Cardiac fibroblast (primary cell): ENCODE results near the gene AZU1.

Experiments used
- DNase-seq, 2 donors: peaks; one replicate each; pipeline versions ENCODE4 v3.0.0 to v3.0.0-alpha.2; 2010; ENCODE audit warnings: low read depth in 2 of 2
- H3K4me3 ChIP-seq, 2 donors: replicated peaks in 1 of 2; 1 replicate in 1 of 2; 2 replicates in 1 of 2; pipeline ENCODE4 v1.5.1; 2011; ENCODE audit warnings: low read depth in 2 of 2, low read length in 2 of 2, mild to moderate bottlenecking in 2 of 2, moderate library complexity in 1 of 2
- TF ChIP-seq, protein P1 (sequence below): IDR thresholded peaks from one replicate; pipeline ENCODE4 v1.5.1; 2011; ENCODE audit warnings: low read depth, mild to moderate bottlenecking, low read length, inconsistent platforms

The AZU1 gene

DNA sequence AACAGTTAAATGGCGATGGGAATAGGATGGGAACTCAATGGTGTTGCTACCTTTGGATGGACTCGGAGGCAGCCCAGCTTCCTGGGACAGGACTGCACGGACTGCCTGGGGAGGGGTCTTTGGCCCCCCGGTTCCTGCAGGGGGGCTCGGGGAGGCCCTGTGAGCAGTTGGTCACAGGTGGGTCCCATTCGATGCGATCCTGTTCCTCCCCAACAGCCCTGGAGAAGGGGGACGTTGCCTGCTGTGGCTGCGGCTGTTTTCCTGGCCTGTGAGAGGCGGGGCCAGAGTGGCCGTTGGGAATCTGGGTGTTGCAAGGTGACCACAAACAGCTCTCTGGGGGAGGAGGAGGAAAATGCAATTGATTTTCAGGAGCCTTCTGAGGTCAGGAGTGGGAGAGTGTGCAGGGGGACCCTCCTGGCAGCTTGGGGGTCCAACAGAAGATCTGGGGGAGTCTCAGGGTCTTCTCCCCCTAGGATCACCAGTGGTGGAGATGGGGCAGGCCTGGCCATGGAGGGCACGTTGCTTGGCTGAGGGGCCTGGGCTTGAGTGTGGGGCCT lies 4.0 kb upstream of the AZU1 start:
- TF ChIP-seq, protein P1, sequence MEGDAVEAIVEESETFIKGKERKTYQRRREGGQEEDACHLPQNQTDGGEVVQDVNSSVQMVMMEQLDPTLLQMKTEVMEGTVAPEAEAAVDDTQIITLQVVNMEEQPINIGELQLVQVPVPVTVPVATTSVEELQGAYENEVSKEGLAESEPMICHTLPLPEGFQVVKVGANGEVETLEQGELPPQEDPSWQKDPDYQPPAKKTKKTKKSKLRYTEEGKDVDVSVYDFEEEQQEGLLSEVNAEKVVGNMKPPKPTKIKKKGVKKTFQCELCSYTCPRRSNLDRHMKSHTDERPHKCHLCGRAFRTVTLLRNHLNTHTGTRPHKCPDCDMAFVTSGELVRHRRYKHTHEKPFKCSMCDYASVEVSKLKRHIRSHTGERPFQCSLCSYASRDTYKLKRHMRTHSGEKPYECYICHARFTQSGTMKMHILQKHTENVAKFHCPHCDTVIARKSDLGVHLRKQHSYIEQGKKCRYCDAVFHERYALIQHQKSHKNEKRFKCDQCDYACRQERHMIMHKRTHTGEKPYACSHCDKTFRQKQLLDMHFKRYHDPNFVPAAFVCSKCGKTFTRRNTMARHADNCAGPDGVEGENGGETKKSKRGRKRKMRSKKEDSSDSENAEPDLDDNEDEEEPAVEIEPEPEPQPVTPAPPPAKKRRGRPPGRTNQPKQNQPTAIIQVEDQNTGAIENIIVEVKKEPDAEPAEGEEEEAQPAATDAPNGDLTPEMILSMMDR: no peak
- no peak for DNase-seq
- no peak overlapping the region for H3K4me3 ChIP-seq

DNA sequence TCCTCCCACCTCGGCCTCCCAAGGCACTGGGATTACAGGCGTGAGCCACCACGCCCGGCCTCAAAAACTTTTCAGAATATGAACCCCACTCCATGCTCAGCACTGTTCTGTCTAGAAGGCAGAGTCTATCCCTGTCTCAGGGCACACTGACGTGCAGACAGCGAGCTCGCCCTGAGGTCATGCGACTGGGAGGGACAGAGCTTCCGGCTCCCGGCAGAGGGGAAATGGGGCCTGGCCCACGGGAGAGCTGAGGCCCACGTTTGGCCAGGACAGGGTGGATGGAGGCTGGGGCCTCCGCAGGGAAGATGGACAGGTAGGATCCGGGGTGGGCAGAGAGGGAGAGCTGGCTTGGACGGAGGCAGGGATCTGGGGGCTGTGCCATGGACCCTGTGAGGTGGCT lies 2.8 kb upstream of the AZU1 start:
- no peak overlapping the region for H3K4me3 ChIP-seq
- DNase-seq: no peak

DNA sequence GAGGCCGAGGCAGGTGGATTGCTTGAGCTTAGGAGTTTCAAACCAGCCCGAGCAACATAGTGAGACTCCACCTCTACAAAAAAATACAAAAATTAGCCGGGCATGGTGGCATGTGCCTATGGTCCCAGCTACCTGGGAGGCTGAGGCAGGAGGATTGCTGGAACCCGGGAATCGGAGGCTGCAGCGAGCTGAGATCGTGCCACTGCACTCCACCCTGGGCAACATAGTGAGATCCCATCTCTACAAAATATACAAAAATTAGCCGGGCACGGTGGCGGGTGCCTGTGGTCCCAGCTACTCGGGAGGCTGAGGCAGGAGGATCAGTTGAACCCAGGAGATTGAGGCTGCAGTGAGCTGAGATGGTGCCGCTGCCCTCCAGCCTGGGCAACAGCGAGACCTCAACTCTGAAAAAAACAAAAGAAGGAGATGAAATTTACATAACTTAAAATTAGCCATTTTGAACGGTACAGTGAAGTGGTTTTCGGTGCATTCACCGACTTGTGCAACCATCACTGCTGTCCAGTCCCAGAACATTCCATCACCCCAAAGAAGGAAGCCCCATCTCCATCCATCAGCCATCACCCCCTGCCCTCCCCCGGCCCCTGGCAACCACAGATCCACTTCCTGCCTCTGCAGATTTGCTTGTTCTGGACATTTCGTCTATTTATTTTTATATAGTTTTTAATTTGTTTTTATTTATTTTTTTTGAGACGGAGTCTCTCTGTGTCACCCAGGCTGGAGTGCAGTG lies 1.6 kb upstream of the AZU1 start:
- TF ChIP-seq, protein P1: no peak
- DNase-seq: no peak
- no peak overlapping the region for H3K4me3 ChIP-seq

More for the DNA sequence above, 2.8 kb upstream of the AZU1 start:
- TF ChIP-seq, protein P1: no peak

DNA sequence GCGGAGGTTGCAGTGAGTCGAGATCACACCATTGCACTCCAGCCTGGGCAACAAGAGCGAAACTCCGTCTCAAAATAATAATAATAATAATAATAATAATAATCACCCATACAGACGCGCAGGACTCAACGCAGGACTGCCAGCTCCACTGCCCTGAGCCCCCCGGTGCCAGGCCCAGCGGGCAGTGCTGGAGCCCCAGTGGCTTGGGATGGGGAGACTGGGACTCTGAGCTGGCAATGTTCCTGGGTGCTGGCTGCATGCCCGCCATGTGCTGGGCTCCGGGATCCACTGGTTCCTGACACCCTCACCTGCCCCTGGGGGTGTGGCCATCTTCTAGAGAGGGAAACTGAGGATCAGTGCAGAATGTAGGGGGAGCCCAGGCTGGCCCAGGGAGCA lies 325 bp upstream of the AZU1 start:
- no peak for DNase-seq
- H3K4me3 ChIP-seq: no peak overlapping the region
- TF ChIP-seq, protein P1: no peak

DNA sequence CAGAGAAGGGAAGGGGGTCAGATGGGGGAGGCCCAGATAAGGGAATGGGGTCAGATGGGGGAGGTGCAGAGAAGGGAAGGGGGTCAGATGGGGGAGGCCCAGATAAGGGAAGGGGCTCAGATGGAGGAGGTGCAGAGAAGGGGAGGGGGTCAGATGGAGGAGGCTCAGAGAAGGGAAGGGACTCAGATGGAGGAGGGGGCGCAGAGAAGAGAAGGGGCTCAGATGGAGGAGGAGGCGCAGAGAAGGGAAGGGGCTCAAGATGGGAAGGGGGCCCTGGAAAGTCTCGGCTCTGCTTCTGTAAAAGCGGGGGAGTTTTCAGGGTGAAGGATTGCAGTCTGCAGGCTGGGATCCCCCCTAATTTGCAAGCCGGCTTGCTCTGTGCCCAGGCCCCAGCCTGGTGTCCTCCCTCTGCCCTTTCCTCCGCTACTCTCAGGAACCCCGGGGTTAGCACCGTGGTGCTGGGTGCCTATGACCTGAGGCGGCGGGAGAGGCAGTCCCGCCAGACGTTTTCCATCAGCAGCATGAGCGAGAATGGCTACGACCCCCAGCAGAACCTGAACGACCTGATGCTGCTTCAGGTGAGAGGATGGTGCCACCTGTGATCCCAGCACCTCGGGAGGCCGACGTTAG lies 1.6 kb downstream of the AZU1 start:
- H3K4me3 ChIP-seq: no peak overlapping the region
- TF ChIP-seq, protein P1: no peak
- no peak for DNase-seq

DNA sequence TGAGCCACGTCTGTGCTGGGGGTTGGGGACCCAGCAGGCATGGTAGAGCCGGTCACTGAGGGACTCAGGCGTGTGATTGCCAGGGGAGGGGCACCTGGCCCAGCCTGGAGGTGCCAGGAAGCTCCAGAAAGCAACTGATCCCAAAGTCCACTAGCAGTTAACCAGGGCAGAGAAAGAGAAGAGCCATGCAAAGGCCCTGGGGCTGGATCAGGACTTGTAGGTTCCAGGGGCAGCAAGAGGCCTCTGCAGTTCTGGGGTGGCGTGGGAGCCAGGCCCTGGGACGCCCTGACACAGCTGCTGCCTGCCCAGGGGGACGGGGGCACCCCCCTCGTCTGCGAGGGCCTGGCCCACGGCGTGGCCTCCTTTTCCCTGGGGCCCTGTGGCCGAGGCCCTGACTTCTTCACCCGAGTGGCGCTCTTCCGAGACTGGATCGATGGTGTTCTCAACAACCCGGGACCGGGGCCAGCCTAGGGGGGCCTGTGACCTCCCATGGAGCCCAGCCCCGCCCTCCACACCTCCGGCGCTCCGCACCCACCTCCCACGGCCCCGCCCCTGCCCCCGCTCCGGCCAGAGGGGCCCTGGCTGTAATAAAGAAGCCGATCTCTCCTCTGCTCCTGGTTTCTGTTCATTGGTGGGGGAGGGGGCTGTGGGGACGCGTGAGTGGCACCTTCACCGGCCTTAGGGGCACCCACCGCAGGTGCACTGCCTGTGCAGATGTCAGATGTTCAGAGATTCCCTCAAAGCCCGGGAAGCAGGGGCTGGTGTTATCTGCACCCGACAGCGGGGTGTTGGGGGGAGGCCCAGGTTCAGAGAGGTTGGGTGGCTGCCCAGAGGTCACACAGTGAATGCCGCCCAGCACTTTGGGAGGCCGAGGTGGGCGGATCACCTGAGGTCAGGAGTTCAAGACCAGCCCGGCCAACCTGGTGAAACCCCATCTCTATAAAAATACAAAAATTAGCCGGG lies 4.1 kb downstream of the AZU1 start:
- DNase-seq: no peak
- TF ChIP-seq, protein P1: no peak
- H3K4me3 ChIP-seq: no peak overlapping the region
